IMR-90 (cell line): Measurements from ENCODE around the gene UBL4A. TPM values are rescaled to one million over a fixed set of nuclear protein-coding genes. Genes with fewer than 3 reads are reported as not detected.
A peak's percentile ranks its signal among the peaks of the same experiment; 100 is the strongest.

Experiments used
- ATAC-seq: fragments of 200-7000 bp; cut with Tn5 transposase; 2 replicates; pipeline ENCODE4 v1.9.1; 2020; ENCODE audit warnings: low read depth, mild to moderate bottlenecking, moderate library complexity
- BruUV-seq: library from RNA; stranded (reverse); fragments of 400-500 nt; replicated peaks from 2 replicates; lab custom pipeline; 2021; lab: Mats Ljungman, UMichigan
- CTCF ChIA-PET: fragments of 300-600 bp; formaldehyde crosslinking; extraction: SDS; loops from one replicate; lab custom pipeline; 2021; ENCODE audit warnings: antibody characterized with exemption; lab: Yijun Ruan, JAX
- POLR2A ChIA-PET: fragments of 300-600 bp; sonication (Branson Sonifier 250); formaldehyde crosslinking; loops from one replicate; lab custom pipeline; 2022; ENCODE audit warnings: antibody characterized with exemption; ENCODE audit not compliant: unreplicated experiment; lab: Charles Lee
- DNase-seq: peaks from one replicate; pipeline ENCODE4 v3.0.0; 2013
- H2AFZ ChIP-seq: replicated peaks from 2 replicates; pipeline ENCODE3; 2013; ENCODE audit warnings: low read length, mild to moderate bottlenecking; ENCODE audit not compliant: poor library complexity
- H2AK5ac ChIP-seq: 2 replicates; pipeline ENCODE4 v1.6.1; 2013; ENCODE audit warnings: low read depth, low read length, inconsistent platforms
- H2AK9ac ChIP-seq: replicated peaks from 2 replicates; pipeline ENCODE3; 2013; ENCODE audit warnings: mild to moderate bottlenecking, low read depth, low read length, moderate library complexity; ENCODE audit not compliant: poor library complexity
- H2BK120ac ChIP-seq: 2 replicates; pipeline ENCODE4 v1.6.1; 2013; ENCODE audit warnings: low read depth, low read length, inconsistent platforms
- H2BK15ac ChIP-seq: 3 replicates; pipeline ENCODE4 v1.6.1; 2013; ENCODE audit warnings: low read depth, low read length, inconsistent platforms
- H2BK20ac ChIP-seq: 2 replicates; pipeline ENCODE4 v1.6.1; 2013; ENCODE audit warnings: low read depth, mild to moderate bottlenecking, inconsistent platforms, low read length, moderate library complexity
- H2BK5ac ChIP-seq: 2 replicates; pipeline ENCODE4 v1.6.1; 2013; ENCODE audit warnings: mild to moderate bottlenecking, low read depth, low read length, inconsistent platforms; ENCODE audit not compliant: poor library complexity, severe bottlenecking
- H3K14ac ChIP-seq: replicated peaks from 2 replicates; pipeline ENCODE4 v1.6.1; 2013; ENCODE audit warnings: low read depth, low read length, inconsistent platforms
- H3K18ac ChIP-seq: 2 replicates; pipeline ENCODE4 v1.6.1; 2013; ENCODE audit warnings: low read depth, low read length, control low read depth
- H3K23ac ChIP-seq: 2 replicates; pipeline ENCODE4 v1.6.1; 2013; ENCODE audit warnings: low read depth, low read length, inconsistent platforms
- H3K27ac ChIP-seq: 2 replicates; pipeline ENCODE4 v1.5.1; 2013; ENCODE audit warnings: mild to moderate bottlenecking, control low read depth, low read length; ENCODE audit not compliant: insufficient read depth
- H3K27me3 ChIP-seq: 2 replicates; pipeline ENCODE4 v1.6.1; 2013; ENCODE audit warnings: low read length; ENCODE audit not compliant: control insufficient read depth, insufficient read depth
- H3K36me3 ChIP-seq: 2 replicates; pipeline ENCODE4 v1.6.1; 2013; ENCODE audit warnings: low read length, mixed read lengths; ENCODE audit not compliant: control insufficient read depth, insufficient read depth
- H3K4ac ChIP-seq: 2 replicates; pipeline ENCODE4 v1.6.1; 2013; ENCODE audit warnings: low read depth, low read length, inconsistent platforms
- H3K4me1 ChIP-seq: 2 replicates; pipeline ENCODE4 v1.6.1; 2013; ENCODE audit warnings: low read length, mixed read lengths; ENCODE audit not compliant: control insufficient read depth, insufficient read depth
- H3K4me2 ChIP-seq: 2 replicates; pipeline ENCODE4 v1.6.1; 2013; ENCODE audit warnings: low read depth, mild to moderate bottlenecking, control low read depth, low read length, moderate library complexity
- H3K4me3 ChIP-seq: 2 replicates; pipeline ENCODE4 v1.5.1; 2013; ENCODE audit warnings: low read depth, mild to moderate bottlenecking, control low read depth, low read length, moderate library complexity; ENCODE audit not compliant: insufficient read depth
- H3K56ac ChIP-seq: 2 replicates; pipeline ENCODE4 v1.6.1; 2013; ENCODE audit warnings: low read length, inconsistent platforms; ENCODE audit not compliant: insufficient read depth; ENCODE audit errors: extremely low read depth
- H3K79me1 ChIP-seq, 2 experiments: 2 replicates each; pipeline ENCODE4 v1.6.1; 2013; ENCODE audit warnings: low read length in 2 of 2, inconsistent platforms in 1 of 2, low read depth in 1 of 2
- H3K9ac ChIP-seq: 2 replicates; pipeline ENCODE4 v1.6.1; 2013; ENCODE audit warnings: low read depth, low read length, control low read depth
- H3K9me1 ChIP-seq: 2 replicates; pipeline ENCODE4 v1.6.1; 2013; ENCODE audit warnings: low read length, inconsistent platforms; ENCODE audit not compliant: insufficient read depth
- H3K9me3 ChIP-seq: 2 replicates; pipeline ENCODE4 v1.6.1; 2013; ENCODE audit warnings: low read length; ENCODE audit not compliant: control insufficient read depth, insufficient read depth
- H4K20me1 ChIP-seq: 2 replicates; pipeline ENCODE4 v1.6.1; 2013; ENCODE audit warnings: low read length, inconsistent platforms; ENCODE audit not compliant: insufficient read depth
- H4K5ac ChIP-seq: 2 replicates; pipeline ENCODE4 v1.6.1; 2013; ENCODE audit warnings: mild to moderate bottlenecking, low read depth, low read length, control low read depth
- H4K8ac ChIP-seq, 2 experiments: 2 replicates each; pipeline ENCODE4 v1.6.1; 2013; ENCODE audit warnings: low read depth in 2 of 2, low read length in 2 of 2, control low read depth in 1 of 2, inconsistent platforms in 1 of 2
- H4K91ac ChIP-seq: 2 replicates; pipeline ENCODE4 v1.6.1; 2013; ENCODE audit warnings: low read depth, low read length, inconsistent platforms; ENCODE audit not compliant: insufficient read depth
- BHLHE40 ChIP-seq: fragments of 150-350 bp; IDR thresholded peaks from 2 replicates; pipeline ENCODE4 v1.6.1; 2016; ENCODE audit warnings: mild to moderate bottlenecking, low read depth, low read length
- CEBPB ChIP-seq: IDR thresholded peaks from 2 replicates; pipeline ENCODE4 v1.6.1; 2012; ENCODE audit warnings: low read depth, low read length, improper control_type of control experiment
- CHD1 ChIP-seq: IDR thresholded peaks from 2 replicates; pipeline ENCODE4 v1.6.1; 2012; ENCODE audit warnings: low read depth, low read length, improper control_type of control experiment
- CTCF ChIP-seq: conservative IDR thresholded peaks from 2 replicates; pipeline ENCODE4 v1.5.1; 2012; ENCODE audit warnings: mild to moderate bottlenecking, low read depth, low read length, improper control_type of control experiment
- ELK1 ChIP-seq: fragments of 150-350 bp; IDR thresholded peaks from 2 replicates; pipeline ENCODE4 v1.6.1; 2016; ENCODE audit warnings: low read depth, mild to moderate bottlenecking, low read length, moderate library complexity, borderline replicate concordance
- FOS ChIP-seq: fragments of 150-350 bp; IDR thresholded peaks from 2 replicates; pipeline ENCODE4 v1.6.1; 2016; ENCODE audit warnings: low read depth, low read length
- MAFK ChIP-seq: IDR thresholded peaks from 2 replicates; pipeline ENCODE4 v1.6.1; 2012; ENCODE audit warnings: low read depth, low read length, improper control_type of control experiment
- MAZ ChIP-seq: IDR thresholded peaks from 2 replicates; pipeline ENCODE4 v1.6.1; 2012; ENCODE audit warnings: low read depth, mild to moderate bottlenecking, low read length, improper control_type of control experiment, moderate library complexity, borderline replicate concordance
- MXI1 ChIP-seq: IDR thresholded peaks from 2 replicates; pipeline ENCODE4 v1.6.1; 2012; ENCODE audit warnings: low read depth, mild to moderate bottlenecking, low read length, moderate library complexity, borderline replicate concordance
- NFE2L2 ChIP-seq: fragments of 150-350 bp; IDR thresholded peaks from 2 replicates; pipeline ENCODE4 v1.6.1; 2016; ENCODE audit warnings: low read depth, mild to moderate bottlenecking, low read length
- POLR2A ChIP-seq: IDR thresholded peaks from 2 replicates; pipeline ENCODE4 v1.6.1; 2012; ENCODE audit warnings: mild to moderate bottlenecking, low read depth, low read length
- RAD21 ChIP-seq: IDR thresholded peaks from 2 replicates; pipeline ENCODE4 v1.6.1; 2012; ENCODE audit warnings: low read length, improper control_type of control experiment
- RCOR1 ChIP-seq: IDR thresholded peaks from 2 replicates; pipeline ENCODE4 v1.6.1; 2012; ENCODE audit warnings: mild to moderate bottlenecking, low read length, improper control_type of control experiment; ENCODE audit not compliant: insufficient replicate concordance
- RFX5 ChIP-seq: IDR thresholded peaks from 2 replicates; pipeline ENCODE4 v1.8.0; 2012; ENCODE audit warnings: low read depth, mild to moderate bottlenecking, low read length, moderate library complexity
- SMC3 ChIP-seq: fragments of 150-350 bp; IDR thresholded peaks from 2 replicates; pipeline ENCODE4 v1.6.1; 2016; ENCODE audit warnings: low read depth, mild to moderate bottlenecking, antibody characterized with exemption, low read length, moderate library complexity
- USF2 ChIP-seq: fragments of 150-350 bp; IDR thresholded peaks from 2 replicates; pipeline ENCODE4 v1.6.1; 2017; ENCODE audit warnings: mild to moderate bottlenecking, antibody characterized with exemption, low read length, low read depth
- WGBS, 2 experiments: methylation state at CpG; one replicate each; pipeline versions ENCODE4 v1.1.5 to v1.1.7; 2013; ENCODE audit warnings: missing lambda C conversion rate in 2 of 2; ENCODE audit not compliant: insufficient read length in 1 of 2; ENCODE audit errors: extremely low coverage in 2 of 2; 5-methylcytosine and 5-hydroxymethylcytosine counted together
- dilution Hi-C: fragments of 300-500 bp; cut with HindIII; formaldehyde crosslinking; loops from one replicate; pipeline ENCODE4 v1.14.3; 2018; ENCODE audit warnings: low sequenced_read_pairs; ENCODE audit not compliant: unreplicated experiment
- in situ Hi-C: fragments of 300-500 bp; cut with MboI; formaldehyde crosslinking; loops from 3 replicates; pipeline ENCODE4 v1.14.3; 2019; ENCODE audit warnings: low sequenced_read_pairs, inconsistent platforms, mixed read lengths
- intact Hi-C: fragments of 100-400 bp; cut with micrococcal nuclease; formaldehyde crosslinking; loops from 2 replicates; pipeline ENCODE4 v1.10.0; 2022
- polyA plus RNA-seq, 3 experiments: library from polyadenylated mRNA; depleted of rRNA; stranded (reverse); fragments of >200 nt; gene quantifications; 2 replicates each; pipeline ENCODE4 v1.2.3, GENCODE V29; 2012; ENCODE audit warnings: low replicate concordance in 1 of 3
- total RNA-seq: library from RNA; depleted of rRNA; stranded (reverse); fragments of >200 nt; gene quantifications from 2 replicates; pipeline ENCODE4 v1.2.3, GENCODE V29; 2012

UBL4A gene
- total and polyA plus RNA-seq, 2 of the 4 experiments (the other 2 are of a cell fraction): 24.6 to 28.3 TPM

- Histone ChIP-seq H3K4ac (peak overlapping the region; percentile 77), H3K36me3 (peaks cover 46% of the 10 kb centered on the region), H3K14ac (peak overlapping the region; percentile 71; the same call in 1 of the 2 replicates), H3K56ac (no peak overlapping the region), H3K4me3 (peak overlapping the region; percentile 98), H3K23ac (peak overlapping the region; percentile 78; the same call in 1 of the 2 replicates), H2BK120ac (no peak overlapping the region), H2BK20ac (no peak overlapping the region), H2AK9ac (peak overlapping the region; percentile 94), H3K9me1 (no peaks in the 10 kb centered on the region), H4K5ac (peak overlapping the region; percentile 12; the same call in 1 of the 2 replicates), H3K9me3 (no peaks in the 10 kb centered on the region), H4K20me1 (peaks cover 14% of the 10 kb centered on the region), H3K18ac (no peak overlapping the region), H3K9ac (peak overlapping the region; percentile 87), H4K91ac (no peak overlapping the region), H2BK5ac (peak overlapping the region; percentile 100), H3K79me1 (peaks cover 0 to 14% of the 10 kb centered on the region in 2 experiments; a peak in 1 of 4 replicates), H2AK5ac (peak overlapping the region; percentile 67), H4K8ac (peak overlapping the region; percentile 60 to 70; a peak in 2 of 4 replicates), H2AFZ (peak overlapping the region; percentile 89), H2BK15ac (no peak overlapping the region), H3K4me1 (peaks cover 3% of the 10 kb centered on the region), H3K4me2 (peak overlapping the region; percentile 86), H3K27me3 (no peaks in the 10 kb centered on the region), H3K27ac (peak overlapping the region; percentile 95)
- dilution Hi-C loops: no loop called here
- BruUV-seq: no TSS peak
- in situ Hi-C loops: no loop called here
- DNase-seq (no peak), ATAC-seq (peak; percentile 73)
- CTCF ChIA-PET: no interaction called here
- 63% methylated on average over 12 of the region's 78 CpGs; no CpG with 5 or more reads in 1 of the 2 experiments for WGBS, 2 experiments
- intact Hi-C loops: no loop called here
- TF ChIP-seq CEBPB (no peak), FOS (no peak), POLR2A (no peak), USF2 (no peak), ELK1 (no peak), BHLHE40 (no peak), MXI1 (no peak), CTCF (no peak), MAZ (no peak), RAD21 (no peak), RFX5 (no peak), CHD1 (no peak), NFE2L2 (no peak), MAFK (no peak), SMC3 (no peak), RCOR1 (no peak)
- POLR2A ChIA-PET: no interaction called here
These were observed 49.9 kb downstream of the UBL4A start for GRCh38 chrX:154436374-154436982.
